ENCODE data around the gene PAF1. TPM values are rescaled to one million over a fixed set of nuclear protein-coding genes. Genes with fewer than 3 reads are reported as not detected.

PAF1 gene
- total RNA-seq, 1 donor from 2014 or later: 32.0 TPM

- DNase-seq (peak; percentile 50), ATAC-seq (ENCODE audit: poor library complexity) (no peak)
- intact Hi-C loops (cut with DNase I): no loop called here
Measured at GRCh38 chr19:39408392-39409207, 17.7 kb upstream of the PAF1 start.

DNA sequence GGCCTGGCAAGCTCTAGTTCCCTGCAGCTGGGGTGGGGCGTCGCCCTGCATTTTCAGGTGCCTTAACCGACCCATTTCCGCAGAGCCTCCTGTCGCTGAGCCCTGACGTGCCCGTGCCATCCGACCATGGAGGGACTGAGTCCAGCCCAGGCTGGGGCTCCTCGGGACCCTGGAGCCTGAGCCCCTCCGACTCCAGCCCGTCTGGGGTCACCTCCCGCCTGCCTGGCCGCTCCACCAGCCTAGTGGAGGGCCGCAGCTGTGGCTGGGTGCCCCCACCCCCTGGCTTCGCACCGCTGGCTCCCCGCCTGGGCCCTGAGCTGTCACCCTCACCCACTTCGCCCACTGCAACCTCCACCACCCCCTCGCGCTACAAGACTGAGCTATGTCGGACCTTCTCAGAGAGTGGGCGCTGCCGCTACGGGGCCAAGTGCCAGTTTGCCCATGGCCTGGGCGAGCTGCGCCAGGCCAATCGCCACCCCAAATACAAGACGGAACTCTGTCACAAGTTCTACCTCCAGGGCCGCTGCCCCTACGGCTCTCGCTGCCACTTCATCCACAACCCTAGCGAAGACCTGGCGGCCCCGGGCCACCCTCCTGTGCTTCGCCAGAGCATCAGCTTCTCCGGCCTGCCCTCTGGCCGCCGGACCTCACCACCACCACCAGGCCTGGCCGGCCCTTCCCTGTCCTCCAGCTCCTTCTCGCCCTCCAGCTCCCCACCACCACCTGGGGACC, 16.9 kb upstream of the PAF1 start:
- ATAC-seq (ENCODE audit: poor library complexity) (no peak), DNase-seq (peak; percentile 67)
- intact Hi-C loops (cut with DNase I): no loop called here

DNA sequence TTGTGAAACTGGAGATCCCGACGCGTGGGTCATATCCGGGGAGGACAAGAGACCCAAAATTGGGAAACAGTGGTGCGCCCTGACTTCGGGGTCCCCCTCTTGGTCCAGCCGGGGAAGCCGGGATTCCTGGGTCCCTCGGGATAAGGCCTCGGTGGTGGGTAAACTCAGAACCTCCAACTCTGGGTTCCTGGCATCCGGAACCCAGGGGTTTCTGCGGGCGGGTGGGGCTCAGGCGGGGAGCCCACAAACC, 16.4 kb upstream of the PAF1 start:
- intact Hi-C loops (cut with DNase I): no loop called here
- DNase-seq: no peak
- no peak for ATAC-seq (ENCODE audit: poor library complexity)

DNA sequence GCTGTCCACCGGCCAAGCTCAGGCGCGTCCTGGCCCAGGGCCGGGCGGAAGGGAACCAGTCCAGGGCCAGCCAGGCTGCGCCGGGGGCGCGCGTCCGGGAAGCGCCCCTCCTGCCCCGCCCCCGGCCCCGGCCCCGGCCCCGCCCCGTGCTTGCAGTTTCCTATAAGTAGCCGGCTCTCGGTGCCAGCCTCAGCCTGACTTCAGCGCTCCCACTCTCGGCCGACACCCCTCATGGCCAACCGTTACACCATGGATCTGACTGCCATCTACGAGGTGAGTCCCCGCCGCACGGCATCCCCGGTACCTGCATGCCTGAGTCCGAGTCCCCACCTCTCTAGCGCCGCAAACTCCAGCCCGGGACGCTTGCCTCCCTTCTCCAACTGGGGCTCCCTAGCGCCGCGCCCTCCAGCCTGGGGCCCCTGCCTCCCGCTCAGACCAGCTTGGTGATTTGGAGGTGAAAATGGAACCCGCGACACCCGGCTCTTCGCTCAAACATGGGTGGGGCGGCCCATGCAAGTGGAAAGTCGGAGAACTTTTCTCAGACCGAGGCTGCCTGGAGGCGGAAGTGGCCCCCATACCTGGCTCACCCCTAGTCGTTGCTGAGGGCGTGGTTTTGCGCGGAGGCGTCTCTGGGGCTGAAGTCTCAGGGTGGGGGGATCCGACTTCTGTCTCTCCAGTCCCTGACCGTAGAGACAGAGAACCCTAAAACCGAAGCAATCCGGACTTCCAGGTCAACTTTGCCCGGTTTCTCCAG, 15.9 kb upstream of the PAF1 start, which contains the start of gene ZFP36:
TSS of gene ZFP36 (plus strand) at position 192 of the 754 bp plus-strand sequence. CDS start at position 250, 58 bp downstream.
- ATAC-seq (ENCODE audit: poor library complexity) (peak; percentile 52), DNase-seq (peak; percentile 94)
- intact Hi-C loops (cut with DNase I): no loop called here

DNA sequence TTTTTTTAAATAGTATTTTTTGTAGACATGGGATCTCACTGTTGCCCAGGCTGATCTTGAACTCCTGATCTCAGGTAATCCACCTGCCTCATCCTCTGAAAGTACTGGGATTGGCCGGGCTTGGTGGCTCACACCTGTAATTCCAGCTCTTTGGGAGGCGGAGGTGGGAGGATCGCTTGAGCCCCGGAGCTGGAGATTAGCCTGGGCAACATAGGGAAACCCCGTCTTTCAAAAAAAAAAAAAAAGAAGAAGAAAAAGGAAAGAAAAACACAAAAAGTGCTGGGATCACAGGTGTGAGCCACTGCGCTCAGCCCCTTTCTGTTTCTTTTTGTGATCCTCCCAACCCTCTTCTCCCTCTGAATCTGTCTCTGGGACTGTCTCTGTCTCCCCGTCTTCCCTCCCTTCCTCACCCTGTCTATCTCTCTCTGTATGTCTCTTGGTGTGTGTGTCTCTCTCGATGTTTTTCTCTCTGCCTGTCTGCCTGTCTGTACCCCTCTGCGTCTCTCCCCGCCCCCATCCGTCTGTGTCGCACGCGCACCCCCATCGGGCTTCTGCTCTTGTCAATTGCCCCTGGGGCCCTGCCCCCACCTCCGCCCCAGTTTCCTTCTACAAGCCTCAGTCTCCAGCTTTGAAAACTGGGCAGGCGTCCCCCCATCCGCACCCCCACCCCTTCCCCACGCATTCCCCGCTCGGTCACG, 15.2 kb upstream of the PAF1 start:
- DNase-seq (peak; percentile 40), ATAC-seq (ENCODE audit: poor library complexity) (peak; percentile 0)
- intact Hi-C loops (cut with DNase I): no loop called here

DNA sequence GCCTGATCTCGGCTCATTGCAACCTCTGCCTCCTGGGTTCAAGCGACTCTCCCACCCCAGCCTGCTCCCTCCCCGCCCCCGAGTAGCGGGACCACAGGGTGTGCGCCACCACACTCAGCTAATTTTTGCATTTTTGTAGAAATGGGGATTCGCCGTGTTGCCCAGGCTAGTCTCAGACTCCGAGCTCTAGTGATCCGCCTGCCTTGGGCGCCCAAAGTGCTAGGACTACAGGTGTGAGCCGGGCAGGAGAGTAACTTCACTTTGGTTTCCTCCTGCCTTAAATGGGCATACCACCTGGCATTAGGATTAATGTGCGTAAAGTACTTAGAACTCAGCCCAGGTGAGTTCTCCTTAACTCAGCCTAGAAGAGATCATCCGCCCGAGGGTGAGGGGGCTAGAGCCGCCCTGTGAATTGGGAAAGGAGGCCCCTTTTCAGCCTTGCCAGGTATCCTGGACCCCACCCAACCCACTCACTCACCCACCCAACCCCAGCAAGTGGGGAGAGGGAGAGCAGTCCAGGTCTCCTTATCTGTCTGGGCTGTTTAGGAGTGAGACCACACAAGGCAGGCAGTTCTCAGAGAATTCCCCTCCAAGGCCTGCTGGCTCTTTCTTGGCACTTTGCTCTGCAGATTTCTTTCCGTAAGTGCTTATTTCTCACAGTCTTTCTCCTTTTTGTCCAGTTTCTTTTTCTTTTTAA, 14.5 kb upstream of the PAF1 start:
- intact Hi-C loops (cut with DNase I): no loop called here
- ATAC-seq (ENCODE audit: poor library complexity): no peak
- DNase-seq: peak; percentile 37

- DNase-seq (peak; percentile 99), ATAC-seq (ENCODE audit: poor library complexity) (peak; percentile 55)
- intact Hi-C loops (cut with DNase I): no loop called here
Measured at GRCh38 chr19:39403331-39404312, 12.7 kb upstream of the PAF1 start.

DNA sequence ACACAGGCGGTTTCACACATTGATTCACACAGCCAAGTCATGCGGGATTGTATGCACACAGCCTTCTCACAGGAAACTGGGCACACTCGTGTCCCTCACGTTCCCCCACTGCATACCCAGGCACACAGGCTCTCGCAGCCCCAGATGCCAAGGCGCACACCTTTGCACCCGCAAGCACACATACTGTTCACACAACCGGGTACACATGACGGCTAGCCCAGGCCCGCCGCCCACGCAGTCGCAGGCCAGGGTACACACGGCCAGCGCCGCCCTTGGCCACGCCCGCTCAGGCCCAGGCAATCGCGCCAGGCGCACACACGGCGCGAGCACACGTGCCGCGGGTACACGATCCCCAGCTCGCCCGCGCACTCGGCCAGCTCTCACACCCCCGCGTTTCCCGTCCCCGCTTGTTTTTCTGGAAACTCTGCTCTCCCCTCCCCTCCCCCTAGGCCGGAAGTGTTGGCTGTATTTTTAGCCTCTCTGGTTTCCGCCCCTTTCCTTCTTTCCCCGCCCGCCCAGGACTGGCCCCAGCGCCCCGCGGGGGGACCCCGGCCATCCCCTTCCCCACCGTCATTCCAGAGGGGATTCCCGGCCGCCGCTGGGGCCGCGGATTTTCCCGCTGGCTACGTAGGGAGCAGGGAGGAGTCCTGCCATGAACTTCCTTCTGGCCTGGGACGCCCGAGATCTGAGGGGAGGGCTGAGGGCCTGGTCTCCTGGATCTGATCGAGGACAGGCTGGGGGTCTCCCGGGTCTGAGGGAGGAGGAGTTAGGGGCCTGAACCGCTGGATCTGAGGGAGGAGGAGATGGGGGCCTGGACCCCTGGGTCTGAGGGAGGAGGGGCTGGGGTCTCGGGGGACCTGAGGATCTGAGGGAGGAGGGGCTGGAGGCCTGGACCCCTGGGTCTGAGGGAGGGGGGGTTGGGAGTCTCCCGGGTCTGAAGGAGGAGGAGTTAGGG, 11.7 kb upstream of the PAF1 start:
- ATAC-seq (ENCODE audit: poor library complexity) (peak; percentile 52), DNase-seq (peak; percentile 96)
- intact Hi-C loops (cut with DNase I): no loop called here

DNA sequence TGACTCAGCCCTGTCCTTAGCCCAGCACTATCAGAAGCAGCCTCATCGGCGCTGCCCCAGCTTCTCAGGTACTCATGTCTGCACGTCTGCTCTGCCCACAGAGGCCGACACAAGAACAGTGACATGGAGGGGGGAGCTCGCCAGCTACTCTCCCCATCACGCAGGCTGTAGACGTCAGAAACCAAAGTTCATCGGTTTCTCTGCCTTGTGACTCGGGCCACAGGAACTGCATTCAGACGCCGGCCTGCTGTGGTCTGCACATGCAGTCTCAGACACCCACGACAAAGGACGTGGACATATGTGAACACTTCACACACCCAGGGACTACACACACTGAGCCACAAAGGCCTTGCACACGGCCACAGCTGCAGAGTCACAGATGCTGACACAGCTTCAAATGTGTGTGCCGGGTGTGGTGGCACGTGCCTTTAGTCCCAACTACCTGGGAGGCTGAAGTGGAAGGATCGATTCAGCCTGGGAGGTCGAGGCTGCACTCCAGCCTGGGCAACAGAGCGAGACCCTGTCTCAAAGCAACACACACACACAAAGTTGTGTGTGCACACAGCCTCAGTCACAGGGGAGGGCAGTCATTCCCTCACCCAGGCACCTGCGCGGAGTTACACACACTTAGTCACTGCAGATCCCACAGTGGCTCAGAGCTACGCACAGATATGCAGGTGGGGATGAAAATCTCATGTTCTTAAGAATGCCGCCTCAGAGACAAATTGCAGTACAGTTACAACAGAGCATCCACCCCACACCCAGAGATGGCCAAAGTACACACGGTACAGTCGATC, 10.8 kb upstream of the PAF1 start:
- peak; percentile 69 for DNase-seq
- intact Hi-C loops (cut with DNase I): no loop called here
- no peak for ATAC-seq (ENCODE audit: poor library complexity)

DNA sequence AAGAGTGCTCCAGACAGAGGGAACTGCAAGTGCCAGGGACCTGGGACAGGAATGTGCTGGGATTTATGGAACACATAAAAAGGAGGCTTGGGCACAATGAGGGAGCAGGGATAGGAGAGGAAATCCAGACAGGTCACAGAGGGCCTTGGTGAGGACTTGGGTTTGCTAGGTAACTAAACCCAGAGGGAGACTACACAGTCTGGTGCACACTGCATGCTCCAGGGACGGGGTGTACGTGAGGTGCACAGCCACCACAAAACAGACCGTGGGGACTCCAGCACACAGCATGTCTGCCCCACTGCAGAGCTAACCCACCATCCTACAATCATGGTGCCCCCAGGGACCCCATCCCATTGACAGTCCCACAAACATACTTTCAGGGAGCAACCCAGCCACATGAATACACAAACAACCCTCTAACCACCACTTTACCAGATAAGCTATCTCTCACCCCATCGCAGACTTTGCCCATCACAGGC, 10.2 kb upstream of the PAF1 start:
- intact Hi-C loops (cut with DNase I): no loop called here
- DNase-seq: no peak
- ATAC-seq (ENCODE audit: poor library complexity): no peak

DNA sequence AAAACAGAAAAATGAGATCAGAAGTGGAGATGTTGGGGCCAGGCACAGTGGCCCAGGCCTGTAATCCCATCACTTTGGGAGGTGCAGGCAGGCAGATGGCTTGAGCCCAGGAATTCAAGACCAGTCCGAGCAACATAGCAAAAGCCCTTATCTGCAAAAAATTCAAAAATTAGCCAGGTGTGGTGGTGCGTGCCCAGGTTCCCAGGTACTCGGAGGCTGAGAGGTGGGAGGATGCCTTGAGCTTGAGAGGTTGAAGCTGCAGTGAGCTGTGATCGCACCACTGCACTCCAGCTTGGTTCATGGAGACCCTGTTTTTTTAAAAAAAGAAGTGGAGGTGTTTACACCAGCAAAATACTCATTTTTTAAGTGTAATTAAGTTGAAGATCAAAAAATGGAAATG, 9.2 kb upstream of the PAF1 start:
- ATAC-seq (ENCODE audit: poor library complexity) (no peak), DNase-seq (no peak)
- intact Hi-C loops (cut with DNase I): no loop called here

- DNase-seq (no peak), ATAC-seq (ENCODE audit: poor library complexity) (no peak)
- intact Hi-C loops (cut with DNase I): no loop called here
Measured at GRCh38 chr19:39399668-39400050, 8.8 kb upstream of the PAF1 start.

GRCh38 chr19:39398297-39398864, 7.5 kb upstream of the PAF1 start:
- intact Hi-C loops (cut with DNase I): no loop called here

GRCh38 chr19:39397360-39398296, 6.7 kb upstream of the PAF1 start:
- DNase-seq (peak; percentile 96), ATAC-seq (ENCODE audit: poor library complexity) (peak; percentile 82)
- intact Hi-C loops (cut with DNase I): no loop called here

More at GRCh38 chr19:39398297-39398864, 7.5 kb upstream of the PAF1 start:
- peak; percentile 7 for ATAC-seq (ENCODE audit: poor library complexity)
- peak; percentile 89 for DNase-seq

Data from Right ventricle myocardium superior (tissue), 1 donor.